HG03460 (cell line): Measurements from ENCODE around the gene RTN3.

ENCODE experiments used
- ATAC-seq: cut with Tn5 transposase; IDR thresholded peaks from one replicate; pipeline ENCODE4 v1.9.1; 2021; ENCODE audit not compliant: unreplicated experiment

The RTN3 gene

GRCh38 chr11:63737718-63738117 lies 56.4 kb downstream of the RTN3 start:
- no peak for ATAC-seq

GRCh38 chr11:63738720-63739360 lies 57.5 kb downstream of the RTN3 start:
- ATAC-seq, result no peak

- ATAC-seq, result no peak
Measured at GRCh38 chr11:63745304-63746170, 64.2 kb downstream of the RTN3 start.

GRCh38 chr11:63747011-63747410 lies 65.7 kb downstream of the RTN3 start:
- ATAC-seq, result no peak

- ATAC-seq, result no peak
Measured at GRCh38 chr11:63749624-63750023, 68.3 kb downstream of the RTN3 start.

GRCh38 chr11:63756919-63757761 lies 75.8 kb downstream of the RTN3 start:
- no peak for ATAC-seq

- no peak for ATAC-seq
Measured at GRCh38 chr11:63760487-63761079, 79.3 kb downstream of the RTN3 start.

- ATAC-seq, result no peak
Measured at GRCh38 chr11:63761188-63761587, 79.9 kb downstream of the RTN3 start.

GRCh38 chr11:63761931-63762653 lies 80.8 kb downstream of the RTN3 start:
- ATAC-seq, result no peak

- ATAC-seq, result no peak
Measured at GRCh38 chr11:63762654-63763495, 81.6 kb downstream of the RTN3 start.

GRCh38 chr11:63763496-63764339 lies 82.4 kb downstream of the RTN3 start:
- no peak for ATAC-seq

- ATAC-seq, result no peak
Measured at GRCh38 chr11:63764340-63764678, 83.0 kb downstream of the RTN3 start.

GRCh38 chr11:63764679-63765647 lies 83.7 kb downstream of the RTN3 start:
- no peak for ATAC-seq

GRCh38 chr11:63765688-63766241 lies 84.5 kb downstream of the RTN3 start:
- ATAC-seq, result no peak

GRCh38 chr11:63766531-63767235 lies 85.4 kb downstream of the RTN3 start:
- no peak for ATAC-seq

GRCh38 chr11:63767267-63767564 lies 85.9 kb downstream of the RTN3 start:
- ATAC-seq, result no peak
